ENCODE results near the gene IQGAP3.
A peak's percentile ranks its signal among the peaks of the same experiment; 100 is the strongest.

IQGAP3 gene

GRCh38 chr1:156495401-156496140, 76.8 kb downstream of the IQGAP3 start:
- no peak for DNase-seq

GRCh38 chr1:156494309-156494895, 78.0 kb downstream of the IQGAP3 start:
- DNase-seq = no peak

DNA sequence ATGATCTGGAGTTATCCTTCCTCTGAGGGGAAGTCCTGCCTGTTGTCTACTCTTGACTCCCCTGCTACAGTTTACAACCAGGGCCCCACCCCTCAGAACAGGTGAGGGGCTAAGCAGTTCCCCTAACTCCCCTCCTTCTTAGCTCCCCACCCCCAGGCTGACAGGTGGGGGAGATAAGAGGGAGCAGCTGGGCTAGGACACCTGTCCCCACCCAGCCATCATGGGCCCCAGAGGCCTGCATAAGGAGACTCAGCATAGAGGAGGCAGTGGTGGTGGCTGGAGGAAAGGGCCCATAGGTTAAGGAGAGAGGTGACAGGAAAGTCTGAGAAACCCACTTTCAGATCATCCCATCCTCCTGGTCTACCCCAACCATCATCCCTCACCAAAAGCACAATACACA, 78.6 kb downstream of the IQGAP3 start:
- no peak for DNase-seq

- no peak for DNase-seq
Observed at GRCh38 chr1:156493154-156493631, 79.2 kb downstream of the IQGAP3 start.

DNA sequence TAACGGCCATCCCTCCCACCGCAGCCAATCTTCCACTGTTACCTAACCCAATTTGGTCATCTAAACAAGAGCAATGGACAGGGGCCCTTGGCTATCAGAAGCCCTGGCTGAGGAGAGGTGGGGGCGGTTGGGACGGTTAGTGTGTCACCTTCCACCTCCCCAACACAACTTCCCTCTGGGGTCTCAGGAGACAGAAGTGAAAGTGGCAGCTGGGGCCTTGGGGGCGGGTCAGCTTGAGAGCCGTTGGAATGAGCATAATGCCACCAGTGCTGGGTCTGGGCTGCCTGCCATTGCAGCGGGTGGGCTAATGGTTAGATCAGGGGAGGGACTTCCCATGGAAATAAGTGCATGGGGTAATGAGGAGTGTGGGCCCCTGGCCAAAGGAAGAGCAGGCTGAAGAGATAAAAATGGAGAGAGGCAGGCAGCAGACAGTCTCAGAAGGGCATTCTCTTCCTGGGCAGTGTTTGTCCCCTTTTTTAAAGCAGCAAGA, 79.7 kb downstream of the IQGAP3 start:
- no peak for DNase-seq

DNA sequence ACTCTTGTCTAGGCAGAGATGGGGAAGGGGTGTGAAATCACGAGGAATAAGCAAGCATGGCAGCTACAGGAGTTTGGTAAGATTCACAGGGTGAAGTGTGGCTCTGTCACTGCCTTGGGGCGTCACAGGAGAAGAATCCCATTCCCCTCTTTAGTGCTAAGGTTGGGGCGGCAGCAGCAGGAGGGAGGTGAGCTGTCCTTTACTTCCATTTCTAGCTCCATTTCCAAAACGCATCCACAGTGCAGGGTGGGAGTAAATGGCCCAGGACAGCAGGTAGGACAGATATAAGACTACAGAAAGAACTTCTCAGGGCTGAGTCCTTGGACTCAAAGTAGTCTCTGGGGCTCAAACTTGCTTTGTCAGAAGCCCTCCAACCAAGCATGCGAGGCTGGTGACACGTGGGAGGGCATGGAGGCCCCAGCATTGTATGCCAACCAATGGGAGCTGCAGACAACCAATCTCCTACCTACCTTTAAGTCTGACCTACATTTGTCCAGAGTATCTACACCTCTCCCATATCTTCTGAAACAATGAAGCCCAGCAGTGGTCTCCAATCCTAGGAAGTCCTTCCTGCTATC, 80.3 kb downstream of the IQGAP3 start:
- DNase-seq = no peak

DNA sequence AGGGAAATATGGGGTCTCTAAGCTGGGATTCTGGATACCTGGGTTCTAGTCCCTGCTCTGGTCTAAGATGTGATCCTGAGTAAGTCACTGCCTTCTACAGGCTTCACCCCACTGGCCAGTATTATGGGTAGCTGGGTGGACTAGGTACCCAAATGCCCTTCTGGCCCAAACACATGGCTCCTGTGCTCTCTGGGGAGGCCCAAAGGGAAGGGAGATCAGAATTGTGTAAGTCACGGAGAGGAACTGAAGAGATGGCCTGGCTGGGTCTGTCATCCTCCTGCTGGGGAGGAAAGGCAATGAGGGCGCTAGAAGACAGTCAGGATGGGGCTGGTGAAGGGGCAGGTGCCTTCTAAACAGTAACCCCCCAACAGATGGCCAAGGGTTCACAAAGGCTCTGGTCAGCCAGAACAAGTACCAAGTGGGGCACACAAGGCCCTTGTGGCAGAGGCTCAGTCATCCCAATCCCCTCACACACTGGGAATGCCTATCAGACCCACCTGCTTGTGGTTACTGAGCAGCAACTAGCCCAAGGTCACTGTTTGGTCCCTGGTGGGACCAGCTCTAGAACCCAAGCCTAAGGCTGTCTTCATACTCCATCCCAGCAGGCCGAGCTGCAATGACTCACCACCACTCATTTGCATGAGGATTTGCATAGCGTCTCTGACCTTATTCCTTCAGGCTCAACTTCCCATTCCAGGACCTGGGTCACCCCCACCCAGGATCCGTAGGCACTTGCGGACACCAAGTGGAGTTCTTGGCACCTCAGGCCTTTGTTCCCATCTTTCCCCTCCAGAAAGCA, 81.0 kb downstream of the IQGAP3 start:
- DNase-seq = no peak

GRCh38 chr1:156490401-156491032, 81.8 kb downstream of the IQGAP3 start:
- peak; percentile 57 for DNase-seq

DNA sequence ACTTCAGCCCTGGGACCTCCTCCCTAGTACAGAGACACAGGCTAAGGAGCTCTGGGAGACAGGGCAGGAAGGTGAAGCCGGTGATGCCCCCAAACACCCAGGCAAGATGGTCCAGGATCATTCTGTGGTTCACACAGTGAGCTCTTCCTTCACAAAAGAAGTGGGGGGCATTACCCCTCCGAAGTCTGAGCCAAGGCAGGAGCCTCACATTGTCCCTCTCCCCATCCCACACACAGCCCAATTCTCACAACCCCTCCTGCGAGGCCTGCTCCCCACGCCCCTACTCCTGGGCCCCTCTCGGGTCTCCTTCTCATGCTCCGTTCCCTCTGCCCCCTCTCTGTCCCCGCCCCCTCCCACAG, 82.5 kb downstream of the IQGAP3 start:
- DNase-seq = no peak

GRCh38 chr1:156489166-156489934, 83.0 kb downstream of the IQGAP3 start:
- no peak for DNase-seq

GRCh38 chr1:156488566-156489165, 83.7 kb downstream of the IQGAP3 start:
- no peak for DNase-seq

GRCh38 chr1:156487862-156488261, 84.5 kb downstream of the IQGAP3 start:
- DNase-seq = no peak

GRCh38 chr1:156486421-156487344, 85.7 kb downstream of the IQGAP3 start:
- no peak for DNase-seq

GRCh38 chr1:156485984-156486383, 86.4 kb downstream of the IQGAP3 start:
- no peak for DNase-seq

DNA sequence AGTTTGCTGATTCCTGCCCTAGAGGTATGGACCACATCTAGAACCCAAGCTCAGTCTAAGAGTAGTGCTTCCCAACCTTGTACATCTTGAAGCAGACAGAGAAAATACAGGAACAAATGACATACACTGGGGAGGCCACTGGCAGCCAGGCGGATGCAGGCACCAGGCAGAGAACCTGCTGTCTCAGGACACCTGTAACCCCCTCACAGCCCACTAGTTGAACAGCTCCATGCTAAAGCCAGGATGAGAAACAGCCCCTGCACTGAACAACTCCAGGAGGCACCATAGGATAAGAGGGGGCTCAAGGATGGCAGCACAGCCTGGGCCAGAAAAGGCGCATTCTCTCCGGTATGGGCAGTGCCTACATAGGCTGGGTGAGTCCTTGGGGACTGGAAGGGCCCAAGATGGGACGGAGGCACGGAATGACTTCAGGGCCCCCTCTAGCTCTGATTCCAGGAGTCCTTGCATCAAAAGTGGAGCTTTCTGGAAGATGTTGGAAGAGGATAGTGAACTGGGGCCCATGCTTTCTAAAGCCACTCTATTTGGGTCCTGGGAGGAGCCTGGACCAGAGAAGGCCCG, 87.8 kb downstream of the IQGAP3 start:
- DNase-seq = no peak

GRCh38 chr1:156483397-156483796, 89.0 kb downstream of the IQGAP3 start:
- no peak for DNase-seq

GRCh38 chr1:156482276-156482675, 90.1 kb downstream of the IQGAP3 start:
- no peak for DNase-seq

GRCh38 chr1:156481527-156481926, 90.8 kb downstream of the IQGAP3 start:
- no peak for DNase-seq

GRCh38 chr1:156480411-156481192, 91.8 kb downstream of the IQGAP3 start:
- DNase-seq = peak; percentile 66
